HG03196 (cell line): Measurements from ENCODE around the gene CDK5RAP2.
A peak's percentile ranks its signal among the peaks of the same experiment; 100 is the strongest.
"Not testable (repeated sequence)": the region's sequence is repeated elsewhere in the genome, so short reads cannot be mapped to it uniquely, and the experiment has no call there.

Source experiments
- ATAC-seq: cut with Tn5 transposase; IDR thresholded peaks from one replicate; pipeline ENCODE4 v1.9.1; 2021; ENCODE audit not compliant: unreplicated experiment

CDK5RAP2 gene

DNA sequence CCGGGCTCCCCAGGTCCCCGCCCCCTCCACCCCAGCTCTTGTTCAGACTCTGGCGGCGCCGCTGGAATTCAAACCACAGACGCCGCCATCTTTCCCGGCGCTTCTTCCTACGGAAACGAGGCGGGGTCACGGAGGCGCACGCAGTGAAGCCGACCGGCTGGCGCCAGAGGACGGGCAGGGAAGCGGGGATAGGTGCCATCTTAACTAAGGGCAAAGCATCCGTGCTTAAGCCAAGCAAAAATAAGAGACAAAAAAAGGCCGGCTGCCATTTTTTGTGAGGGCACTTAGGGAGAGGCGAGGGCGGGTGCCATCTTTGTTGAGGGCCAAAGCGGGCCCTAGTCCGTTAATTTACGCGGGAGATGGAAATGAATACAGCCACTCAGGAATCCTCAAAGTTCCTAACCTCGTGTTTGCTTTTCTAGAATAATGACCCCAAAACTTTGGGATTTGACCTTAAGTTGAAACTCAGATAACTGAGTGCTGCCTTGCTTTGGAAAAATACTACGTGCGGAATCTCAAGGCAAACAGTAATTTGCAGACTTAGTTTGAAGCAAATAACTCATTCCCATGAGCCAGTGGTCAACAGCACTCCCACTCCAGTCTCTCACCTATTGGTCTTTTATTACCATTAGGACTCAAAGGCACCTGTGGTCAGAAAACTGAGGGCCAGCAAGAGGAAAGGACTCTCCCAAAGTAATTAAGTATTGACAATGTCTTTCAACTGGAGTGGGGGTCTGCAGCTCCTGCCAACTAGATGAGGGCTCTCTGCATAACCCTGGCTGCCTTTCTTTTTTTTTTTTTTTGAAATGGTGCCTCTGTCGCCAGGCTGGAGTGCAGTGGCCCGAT, at the start of gene CDK5RAP2:
Gene CDK5RAP2, minus strand, starts transcription at position 117 of the 846 bp plus-strand sequence. CDS start 189 bp downstream, outside the sequence.
- ATAC-seq, result peak; percentile 86

DNA sequence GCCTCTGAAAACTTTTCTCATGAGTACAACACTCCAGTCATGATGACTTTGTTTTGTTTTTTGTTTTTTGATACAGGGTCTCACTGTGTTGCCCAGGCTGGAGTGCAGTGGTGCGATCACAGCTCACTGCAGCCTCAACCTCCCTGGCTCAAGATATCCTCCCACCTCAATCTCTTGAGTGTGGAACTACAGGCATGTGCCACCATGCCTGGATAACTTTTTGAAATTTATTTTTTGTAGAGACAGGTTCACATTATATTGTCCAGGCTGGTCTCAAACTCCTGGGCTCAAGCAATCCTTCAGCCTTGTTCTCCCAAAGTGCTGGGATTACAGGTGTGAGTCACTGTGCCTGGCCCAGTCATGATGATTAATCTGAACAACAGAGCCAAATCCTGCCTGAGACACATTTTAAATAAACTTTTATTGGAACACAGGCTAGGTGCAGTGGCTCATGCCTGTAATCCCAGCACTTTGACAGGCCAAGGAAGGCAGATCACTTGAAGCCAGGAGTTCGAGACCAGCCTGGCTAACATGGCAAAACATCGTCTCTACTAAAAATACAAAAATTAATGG, 49.0 kb upstream of the CDK5RAP2 start:
- ATAC-seq, result not testable (repeated sequence)

- no peak for ATAC-seq
Measured at GRCh38 chr9:120628207-120628924, 48.4 kb upstream of the CDK5RAP2 start.

GRCh38 chr9:120627073-120627472, 47.1 kb upstream of the CDK5RAP2 start:
- no peak for ATAC-seq

- ATAC-seq, result no peak
Measured at GRCh38 chr9:120626512-120626911, 46.5 kb upstream of the CDK5RAP2 start.

DNA sequence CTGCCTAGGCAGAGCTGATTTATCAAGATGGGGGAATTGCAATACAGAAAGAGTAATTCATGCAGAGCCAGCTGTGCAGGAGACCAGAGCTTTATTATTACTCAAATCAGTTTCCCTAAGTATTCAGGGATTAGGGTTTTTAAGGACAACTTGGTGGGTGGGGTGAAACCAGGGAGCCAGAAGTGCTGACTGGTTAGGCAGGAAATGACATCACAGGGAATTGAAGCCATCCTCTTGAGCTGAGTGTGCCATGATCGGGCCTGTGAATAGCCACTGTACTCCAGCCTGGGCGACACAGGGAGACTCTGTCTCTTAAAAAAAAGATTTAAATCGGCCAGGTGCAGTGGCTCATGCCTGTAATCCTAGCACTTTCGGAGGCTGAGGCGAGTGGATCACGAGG, 45.3 kb upstream of the CDK5RAP2 start:
- no peak for ATAC-seq

GRCh38 chr9:120622790-120623189, 42.8 kb upstream of the CDK5RAP2 start:
- no peak for ATAC-seq

- ATAC-seq, result no peak
Measured at GRCh38 chr9:120621941-120622340, 42.0 kb upstream of the CDK5RAP2 start.

GRCh38 chr9:120619751-120620655, 40.0 kb upstream of the CDK5RAP2 start:
- peak; percentile 59 for ATAC-seq

- ATAC-seq, result no peak
Measured at GRCh38 chr9:120616966-120617935, 37.3 kb upstream of the CDK5RAP2 start.

GRCh38 chr9:120612218-120612617, 32.3 kb upstream of the CDK5RAP2 start:
- ATAC-seq, result no peak

- no peak for ATAC-seq
Measured at GRCh38 chr9:120611690-120612068, 31.7 kb upstream of the CDK5RAP2 start.

GRCh38 chr9:120610975-120611689, 31.2 kb upstream of the CDK5RAP2 start:
- no peak for ATAC-seq

- ATAC-seq, result no peak
Measured at GRCh38 chr9:120609636-120610035, 29.7 kb upstream of the CDK5RAP2 start.

DNA sequence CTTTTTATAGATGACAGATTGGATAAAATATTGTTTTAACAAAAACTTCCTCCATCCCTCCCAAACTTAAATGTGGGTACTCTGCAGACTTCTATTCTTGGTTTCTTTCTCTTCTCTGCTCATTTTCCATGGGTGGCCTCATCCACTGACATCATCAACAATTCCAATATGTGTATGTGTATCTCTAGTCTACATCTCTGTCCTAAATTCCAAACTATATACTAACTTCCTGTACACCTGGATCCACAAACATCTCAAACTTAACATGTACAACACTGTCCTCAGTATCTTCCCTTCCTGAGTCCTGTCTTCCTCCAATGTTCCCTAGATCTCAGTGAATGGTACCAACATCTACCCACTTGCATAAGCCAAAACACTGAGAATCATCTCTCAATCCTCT, 28.5 kb upstream of the CDK5RAP2 start:
- no peak for ATAC-seq

GRCh38 chr9:120603591-120603990, 23.6 kb upstream of the CDK5RAP2 start:
- no peak for ATAC-seq

GRCh38 chr9:120603010-120603409, 23.0 kb upstream of the CDK5RAP2 start:
- ATAC-seq, result no peak

GRCh38 chr9:120593955-120594277, 13.9 kb upstream of the CDK5RAP2 start:
- no peak for ATAC-seq

DNA sequence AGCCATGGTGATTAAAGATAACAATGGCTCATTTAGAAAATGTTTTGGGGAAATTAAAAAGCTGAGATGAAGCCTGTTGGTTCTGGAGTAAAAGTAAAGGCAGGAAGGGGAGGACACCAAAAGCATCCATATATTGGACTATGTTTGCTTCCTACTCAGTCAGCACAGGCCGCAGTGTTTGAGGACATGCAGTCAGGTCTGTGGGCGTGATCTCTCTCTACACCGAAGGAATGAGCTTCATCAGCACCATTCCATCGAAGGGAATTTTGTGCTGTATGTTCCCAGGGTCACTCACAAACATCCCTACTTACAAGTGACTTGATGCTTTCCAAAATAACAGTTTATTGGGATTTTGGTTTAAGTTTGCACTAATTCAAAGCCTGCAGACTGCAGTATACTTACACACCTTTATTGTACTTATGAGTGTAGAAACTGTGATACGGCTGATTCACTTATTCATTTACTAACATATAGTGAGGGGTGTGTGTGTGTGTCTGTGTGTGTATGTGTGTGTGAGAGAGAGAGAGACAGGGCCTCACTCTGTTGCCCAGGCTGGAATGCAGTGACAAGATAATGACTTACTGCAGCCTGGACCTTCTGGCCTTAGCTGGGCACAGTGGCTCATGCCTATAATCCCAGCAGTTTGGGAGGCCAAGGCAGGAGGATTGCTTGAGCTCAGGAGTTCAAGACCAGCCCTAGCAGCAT, 13.4 kb upstream of the CDK5RAP2 start:
- no peak for ATAC-seq
